OCI-LY3 (cell line): ENCODE data around the gene SIRT2.

Experiments used
- H2AFZ ChIP-seq: fragments of 200-600, 300-600 bp; shearing (Covaris generic); 2 replicates; pipeline ENCODE4 v1.6.0; 2014; ENCODE audit warnings: antibody characterized with exemption, low read depth, low read length
- H3K27ac ChIP-seq: fragments of 200-600, 300-600 bp; sonication (generic); 2 replicates; pipeline ENCODE4 v1.5.1; 2014; ENCODE audit warnings: mild to moderate bottlenecking, low read length, moderate library complexity, mixed read lengths
- H3K27me3 ChIP-seq: fragments of 200-600, 300-600 bp; sonication (generic); 2 replicates; pipeline ENCODE4 v1.6.1; 2014; ENCODE audit warnings: low read depth, low read length, mixed read lengths
- H3K36me3 ChIP-seq: fragments of 200-600, 300-600 bp; sonication (generic); replicated peaks from 2 replicates; pipeline ENCODE3; 2014; ENCODE audit warnings: low read depth, low read length, mixed read lengths
- H3K4me1 ChIP-seq: fragments of 300-600, 200-600 bp; sonication (generic); 2 replicates; pipeline ENCODE4 v1.6.1; 2014; ENCODE audit warnings: low read length, mixed read lengths
- H3K4me2 ChIP-seq: fragments of 200-600, 300-600 bp; sonication (generic); 2 replicates; pipeline ENCODE4 v1.6.1; 2014; ENCODE audit warnings: low read length, mixed read lengths
- H3K4me3 ChIP-seq: fragments of 300-600, 200-600 bp; sonication (generic); 2 replicates; pipeline ENCODE4 v1.5.1; 2014; ENCODE audit warnings: antibody characterized with exemption, mild to moderate bottlenecking, low read length, moderate library complexity
- H3K79me2 ChIP-seq: fragments of 300-600, 200-600 bp; shearing (Covaris generic); 2 replicates; pipeline ENCODE4 v1.6.1; 2014; ENCODE audit warnings: mild to moderate bottlenecking, low read length, mixed read lengths
- H3K9ac ChIP-seq: fragments of 300-600, 200-600 bp; shearing (Covaris generic); 2 replicates; pipeline ENCODE4 v1.6.0; 2014; ENCODE audit warnings: mild to moderate bottlenecking, low read length, moderate library complexity
- H3K9me3 ChIP-seq: fragments of 200-600, 300-600 bp; shearing (Covaris generic); 2 replicates; pipeline ENCODE4 v1.6.1; 2014; ENCODE audit warnings: low read length, mixed read lengths; ENCODE audit not compliant: insufficient read depth
- H4K20me1 ChIP-seq: fragments of 200-600, 300-600 bp; sonication (generic); 2 replicates; pipeline ENCODE4 v1.6.1; 2016; ENCODE audit warnings: low read length, mixed read lengths; ENCODE audit not compliant: insufficient read depth
- EZH2phosphoT487 ChIP-seq: fragments of 200-600 bp; shearing (Covaris generic); IDR thresholded peaks from 2 replicates; pipeline ENCODE4 v1.6.1; 2018; ENCODE audit warnings: antibody characterized with exemption, mixed run types, low read depth
- TF ChIP-seq, protein P1 (sequence below): fragments of 200-600, 300-600 bp; sonication (generic); IDR thresholded peaks from 2 replicates; pipeline ENCODE4 v1.5.1; 2014; ENCODE audit warnings: antibody characterized with exemption, low read length, low read depth

SIRT2 gene

DNA sequence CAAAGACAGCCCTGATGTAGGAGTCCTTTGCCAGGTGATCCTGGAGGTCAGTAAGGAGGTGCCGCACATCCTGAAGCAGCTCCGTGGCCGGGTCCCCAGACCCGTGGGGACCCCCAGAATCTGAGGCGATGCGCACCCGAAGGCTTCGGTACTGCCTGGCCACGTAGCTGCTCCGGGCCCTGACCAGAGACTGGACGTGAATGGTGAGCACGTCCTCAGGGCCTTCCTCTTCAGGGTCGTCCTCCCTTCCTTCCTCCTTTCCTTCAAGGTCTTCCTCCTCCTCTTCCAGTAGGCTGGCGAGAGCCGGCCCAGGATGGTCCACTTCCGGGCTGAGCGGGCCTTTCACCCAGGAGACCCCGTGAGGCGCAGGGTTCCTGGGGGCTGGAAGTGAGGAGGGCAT, 28.8 kb downstream of the SIRT2 start:
- Histone ChIP-seq H3K36me3 (no peaks in the 10 kb centered on the region), H3K27me3 (no peaks in the 10 kb centered on the region), H3K4me2 (peak overlapping the region; percentile 93; the same call in 1 of the 2 replicates), H3K9me3 (no peaks in the 10 kb centered on the region), H3K4me3 (peak overlapping the region; percentile 77), H3K27ac (no peak overlapping the region), H4K20me1 (no peaks in the 10 kb centered on the region), H3K9ac (no peak overlapping the region), H3K79me2 (no peaks in the 10 kb centered on the region), H2AFZ (no peak overlapping the region), H3K4me1 (peaks cover 21% of the 10 kb centered on the region)
- TF ChIP-seq, protein P1, sequence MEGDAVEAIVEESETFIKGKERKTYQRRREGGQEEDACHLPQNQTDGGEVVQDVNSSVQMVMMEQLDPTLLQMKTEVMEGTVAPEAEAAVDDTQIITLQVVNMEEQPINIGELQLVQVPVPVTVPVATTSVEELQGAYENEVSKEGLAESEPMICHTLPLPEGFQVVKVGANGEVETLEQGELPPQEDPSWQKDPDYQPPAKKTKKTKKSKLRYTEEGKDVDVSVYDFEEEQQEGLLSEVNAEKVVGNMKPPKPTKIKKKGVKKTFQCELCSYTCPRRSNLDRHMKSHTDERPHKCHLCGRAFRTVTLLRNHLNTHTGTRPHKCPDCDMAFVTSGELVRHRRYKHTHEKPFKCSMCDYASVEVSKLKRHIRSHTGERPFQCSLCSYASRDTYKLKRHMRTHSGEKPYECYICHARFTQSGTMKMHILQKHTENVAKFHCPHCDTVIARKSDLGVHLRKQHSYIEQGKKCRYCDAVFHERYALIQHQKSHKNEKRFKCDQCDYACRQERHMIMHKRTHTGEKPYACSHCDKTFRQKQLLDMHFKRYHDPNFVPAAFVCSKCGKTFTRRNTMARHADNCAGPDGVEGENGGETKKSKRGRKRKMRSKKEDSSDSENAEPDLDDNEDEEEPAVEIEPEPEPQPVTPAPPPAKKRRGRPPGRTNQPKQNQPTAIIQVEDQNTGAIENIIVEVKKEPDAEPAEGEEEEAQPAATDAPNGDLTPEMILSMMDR = no peak
- TF ChIP-seq EZH2phosphoT487 = no peak

DNA sequence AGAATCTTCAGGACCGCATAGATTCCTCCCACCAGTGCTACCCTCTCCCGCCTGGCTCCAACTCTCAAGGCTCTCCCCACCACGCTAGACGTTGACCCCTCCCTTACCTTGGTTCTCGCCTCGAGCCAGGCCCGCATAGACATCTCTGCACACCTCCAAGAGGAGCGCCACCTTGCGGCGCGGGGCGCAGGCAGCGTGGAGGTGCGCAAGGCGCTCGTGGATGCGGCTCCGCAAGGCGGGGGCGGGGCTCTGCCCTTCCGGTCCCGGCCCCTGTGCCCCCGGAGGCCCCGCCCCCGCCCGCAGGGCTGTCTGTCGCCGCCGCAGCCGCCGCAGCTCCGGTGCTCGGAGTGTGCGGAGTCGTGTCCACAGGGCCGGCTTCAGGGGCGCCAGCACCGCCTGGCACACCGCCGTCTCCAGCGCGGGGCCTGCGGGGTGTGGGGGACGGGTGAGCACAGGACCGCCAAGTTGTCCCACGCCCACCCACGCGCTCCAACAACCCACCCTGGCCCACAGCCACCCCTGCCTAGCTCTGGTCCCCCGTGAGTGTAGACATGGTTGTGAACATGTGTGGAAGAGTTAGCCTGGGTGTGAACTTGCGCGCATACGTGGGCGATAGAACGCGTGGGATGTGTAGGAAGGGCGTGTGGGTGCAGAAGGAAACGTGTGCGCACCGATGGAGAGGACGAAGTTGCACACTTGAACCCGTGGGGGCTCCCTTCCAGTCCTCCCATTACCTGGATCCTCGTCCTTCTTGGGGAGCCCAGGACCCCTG, 29.4 kb downstream of the SIRT2 start:
- Histone ChIP-seq H2AFZ (peak overlapping the region; percentile 65; the same call in 1 of the 2 replicates), H3K27me3 (no peaks in the 10 kb centered on the region), H3K4me2 (peak overlapping the region; percentile 93), H3K79me2 (no peaks in the 10 kb centered on the region), H3K4me1 (peaks cover 27% of the 10 kb centered on the region), H3K36me3 (peaks cover 4% of the 10 kb centered on the region), H3K9me3 (peaks cover 5% of the 10 kb centered on the region; the same call in 1 of the 2 replicates), H3K4me3 (peak overlapping the region; percentile 77), H4K20me1 (no peaks in the 10 kb centered on the region), H3K9ac (peak overlapping the region; percentile 69), H3K27ac (peak overlapping the region; percentile 20; the same call in 1 of the 2 replicates)
- no peak for TF ChIP-seq EZH2phosphoT487
- TF ChIP-seq, protein P1 = peak; percentile 96

DNA sequence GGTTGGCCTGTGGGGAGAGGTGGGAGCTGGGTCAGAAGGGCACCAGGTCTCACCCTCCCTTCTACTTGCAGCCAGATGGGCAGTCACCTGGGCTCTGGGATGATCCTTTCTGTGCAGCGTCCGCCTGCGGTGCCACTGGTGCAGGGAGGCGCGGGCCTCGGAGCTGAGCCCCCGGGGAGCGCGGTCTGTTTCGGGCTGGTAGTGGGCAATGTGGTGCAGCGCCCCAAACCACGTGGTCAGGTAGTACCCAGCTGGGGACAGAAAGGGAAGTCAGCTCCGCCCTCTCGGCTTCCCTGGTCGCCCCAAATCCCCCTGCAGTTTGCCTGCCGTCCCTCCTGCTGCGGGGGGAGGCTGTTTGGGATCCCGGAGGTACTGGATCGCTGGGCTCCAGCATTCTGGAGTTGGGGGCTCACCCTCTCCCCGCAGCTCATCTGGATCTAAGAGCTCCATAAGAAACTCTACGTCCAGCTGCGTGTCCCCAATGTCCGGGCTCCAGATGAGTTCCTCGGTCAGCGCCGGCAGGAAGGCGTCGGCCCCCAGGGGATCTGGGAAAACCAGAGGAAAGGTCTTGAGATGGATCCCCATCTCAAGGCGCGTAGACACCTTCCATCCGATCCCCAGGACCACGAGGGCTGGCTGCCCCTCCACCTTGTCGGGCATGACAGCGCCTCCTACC, 30.1 kb downstream of the SIRT2 start:
- peaks cover 34% of the 10 kb centered on the region for H3K4me1 ChIP-seq
- H2AFZ ChIP-seq = peak overlapping the region; percentile 65
- peak overlapping the region; percentile 93 for H3K4me2 ChIP-seq
- H3K9ac ChIP-seq = peak overlapping the region; percentile 69
- peaks cover 10% of the 10 kb centered on the region; the same call in 1 of the 2 replicates for H3K9me3 ChIP-seq
- no peaks in the 10 kb centered on the region for H3K27me3 ChIP-seq
- no peak for TF ChIP-seq EZH2phosphoT487
- no peaks in the 10 kb centered on the region for H3K79me2 ChIP-seq
- no peaks in the 10 kb centered on the region for H4K20me1 ChIP-seq
- peak overlapping the region; percentile 77 for H3K4me3 ChIP-seq
- H3K27ac ChIP-seq = peak overlapping the region; percentile 20; the same call in 1 of the 2 replicates
- peaks cover 8% of the 10 kb centered on the region for H3K36me3 ChIP-seq

DNA sequence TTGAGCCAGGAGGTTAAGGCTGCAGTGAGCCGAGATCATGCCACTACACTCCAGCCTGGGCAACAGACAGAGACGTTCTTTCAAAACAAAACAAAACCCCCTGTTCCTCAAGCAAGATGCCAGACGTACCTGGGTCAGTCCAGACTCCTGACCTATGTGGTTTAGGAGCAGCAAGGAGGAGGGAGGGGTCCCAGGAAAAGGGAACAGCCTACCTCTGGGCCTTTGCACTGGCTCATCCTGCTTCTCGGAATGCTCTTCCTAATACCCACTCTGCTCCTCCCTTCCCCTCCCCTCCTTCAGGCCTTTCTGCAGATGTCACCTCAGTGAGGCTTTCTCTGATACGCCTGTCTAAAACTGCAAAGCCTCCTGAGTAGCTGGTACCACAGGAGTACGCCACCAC, 30.9 kb downstream of the SIRT2 start:
- Histone ChIP-seq H3K4me3 (peak overlapping the region; percentile 77), H3K4me1 (peaks cover 36% of the 10 kb centered on the region), H3K79me2 (no peaks in the 10 kb centered on the region), H3K9me3 (peaks cover 11% of the 10 kb centered on the region; the same call in 1 of the 2 replicates), H2AFZ (no peak overlapping the region), H4K20me1 (no peaks in the 10 kb centered on the region), H3K27me3 (no peaks in the 10 kb centered on the region), H3K4me2 (peak overlapping the region; percentile 93), H3K9ac (peak overlapping the region; percentile 69; the same call in 1 of the 2 replicates), H3K36me3 (peaks cover 9% of the 10 kb centered on the region), H3K27ac (no peak overlapping the region)
- TF ChIP-seq, protein P1 = no peak
- TF ChIP-seq EZH2phosphoT487 = no peak
